Measurements from ENCODE around the gene TNFAIP1. TPM values are rescaled to one million over a fixed set of nuclear protein-coding genes. Genes with fewer than 3 reads are reported as not detected.
"Not testable (repeated sequence)": the region's sequence is repeated elsewhere in the genome, so short reads cannot be mapped to it uniquely, and the experiment has no call there.

TNFAIP1 gene
- total and polyA plus RNA-seq, 4 experiments from 2014 or later = 4.1 to 32.1 (median 21.2) TPM

GRCh38 chr17:28333083-28333746, 2.3 kb upstream of the TNFAIP1 start:
- H3K27me3 Mint-ChIP-seq = no peaks in the 10 kb centered on the region
- H3K4me1 Mint-ChIP-seq = peaks cover 27 to 55% (median 42%) of the 10 kb centered on the region in 4 donors
- H3K27ac Mint-ChIP-seq = peak overlapping the region in 5 of 7 donors; percentile 64 to 98 (median 97)
- Histone ChIP-seq H3K9me3 (ENCODE audit: control insufficient read depth in 1 of 2, low read length in 2 of 2) (no peaks in the 10 kb centered on the region), H3K36me3 (ENCODE audit: insufficient read depth, low read length) (no peaks in the 10 kb centered on the region), H3K4me1 (ENCODE audit: insufficient read depth, low read length) (peaks cover 30% of the 10 kb centered on the region), H3K4me3 (ENCODE audit: low read length in 2 of 2) (no peak overlapping the region), H3K27me3 (ENCODE audit: insufficient read depth, low read length) (no peaks in the 10 kb centered on the region), H3K27ac (ENCODE audit: low read depth, low read length) (no peak overlapping the region)
- CTCF ChIA-PET (ENCODE audit: partially characterized antibody) = interaction anchor here (1.4 to 2.8 kb wide), 4 partner anchors 8 to 83 kb away, joined by 3 to 6 read pairs (median 4); no protein-coding TSS in a partner anchor
- POLR2A ChIA-PET (ENCODE audit: partially characterized antibody) = interaction anchor here (0.9 to 4.7 kb wide), 3 partner anchors 14 to 23 kb away, joined by 4 to 130 read pairs (median 39); partner anchors contain the start of genes POLDIP2 and TMEM97
- intact Hi-C loops (cut with micrococcal nuclease) = no loop called here
- H3K36me3 Mint-ChIP-seq = peaks cover 8 to 30% of the 10 kb centered on the region in 2 donors
- H3K4me3 Mint-ChIP-seq = peak overlapping the region in 1 of 8 donors; percentile 95
- H3K9me3 Mint-ChIP-seq = no peaks in the 10 kb centered on the region
- DNase-seq = no peak

- Histone ChIP-seq H3K27ac (ENCODE audit: low read depth, low read length) (no peak overlapping the region), H3K9me3 (ENCODE audit: control insufficient read depth in 1 of 2, low read length in 2 of 2) (no peaks in the 10 kb centered on the region), H3K27me3 (ENCODE audit: insufficient read depth, low read length) (no peaks in the 10 kb centered on the region), H3K4me1 (ENCODE audit: insufficient read depth, low read length) (peaks cover 30% of the 10 kb centered on the region), H3K36me3 (ENCODE audit: insufficient read depth, low read length) (peaks cover 4% of the 10 kb centered on the region), H3K4me3 (ENCODE audit: low read length in 2 of 2) (peak overlapping the region in 1 of 2 donors; percentile 95)
- peak overlapping the region; percentile 95 to 98 (median 97) for H3K4me3 Mint-ChIP-seq
- DNase-seq = no peak
- peaks cover 27 to 62% (median 42%) of the 10 kb centered on the region in 4 donors for H3K4me1 Mint-ChIP-seq
- H3K27ac Mint-ChIP-seq = peak overlapping the region; percentile 97 to 98 (median 97)
- no peaks in the 10 kb centered on the region for H3K9me3 Mint-ChIP-seq
- POLR2A ChIA-PET (ENCODE audit: partially characterized antibody) = interaction anchor here (3.5 to 4.7 kb wide), 2 partner anchors 15 to 22 kb away, joined by 39 to 130 read pairs; partner anchors contain the start of genes POLDIP2 and TMEM97
- no peaks in the 10 kb centered on the region for H3K27me3 Mint-ChIP-seq
- intact Hi-C loops (cut with micrococcal nuclease) = no loop called here
- CTCF ChIA-PET (ENCODE audit: partially characterized antibody) = interaction anchor here (1.5 to 2.8 kb wide), 4 partner anchors 9 to 527 kb away, joined by 3 to 6 read pairs (median 4); no protein-coding TSS in a partner anchor
- peaks cover 3 to 25% of the 10 kb centered on the region in 2 donors for H3K36me3 Mint-ChIP-seq
Measured at GRCh38 chr17:28334171-28334570, 1.4 kb upstream of the TNFAIP1 start.

- DNase-seq = no peak
- ChIA-PET POLR2A (ENCODE audit: partially characterized antibody) (interaction anchor here (0.7 to 4.7 kb wide), 21 partner anchors 11 to 959 kb away, joined by 3 to 130 read pairs (median 5); partner anchors contain the start of genes BLTP2, LYRM9, NUFIP2 and PHF12), CTCF (ENCODE audit: partially characterized antibody) (interaction anchor here (0.8 to 2.8 kb wide), 13 partner anchors 9 to 528 kb away, joined by 3 to 17 read pairs (median 4); partner anchors contain the start of genes POLDIP2 and PROCA1)
- Mint-ChIP-seq H3K27me3 (no peaks in the 10 kb centered on the region), H3K4me3 (peak overlapping the region; percentile 95 to 98 (median 97)), H3K36me3 (peaks cover 3 to 25% of the 10 kb centered on the region in 2 donors), H3K4me1 (peaks cover 29 to 66% (median 42%) of the 10 kb centered on the region in 4 donors), H3K27ac (peak overlapping the region; percentile 97 to 98 (median 97)), H3K9me3 (no peaks in the 10 kb centered on the region)
- intact Hi-C loops (cut with micrococcal nuclease) = loop anchor here (1.0 kb wide), 4 partner anchors 15 to 83 kb away; partner anchors contain the start of genes POLDIP2, SARM1 and TMEM97
- H3K36me3 ChIP-seq (ENCODE audit: insufficient read depth, low read length) = peaks cover 9% of the 10 kb centered on the region
- peak overlapping the region; percentile 93 for H3K27ac ChIP-seq (ENCODE audit: low read depth, low read length)
- H3K4me1 ChIP-seq (ENCODE audit: insufficient read depth, low read length) = peaks cover 30% of the 10 kb centered on the region
- H3K4me3 ChIP-seq (ENCODE audit: low read length in 2 of 2) = peak overlapping the region; percentile 86 to 95
- no peaks in the 10 kb centered on the region for H3K9me3 ChIP-seq (ENCODE audit: control insufficient read depth in 1 of 2, low read length in 2 of 2)
- H3K27me3 ChIP-seq (ENCODE audit: insufficient read depth, low read length) = no peaks in the 10 kb centered on the region
Measured at GRCh38 chr17:28334666-28335200, 828 bp upstream of the TNFAIP1 start.

- Mint-ChIP-seq H3K9me3 (no peaks in the 10 kb centered on the region), H3K36me3 (peaks cover 3 to 29% of the 10 kb centered on the region in 2 donors), H3K4me1 (peaks cover 29 to 66% (median 42%) of the 10 kb centered on the region in 4 donors), H3K27ac (peak overlapping the region; percentile 97 to 98 (median 97)), H3K4me3 (peak overlapping the region; percentile 95 to 98 (median 97)), H3K27me3 (no peaks in the 10 kb centered on the region)
- Histone ChIP-seq H3K4me3 (ENCODE audit: low read length in 2 of 2) (peak overlapping the region; percentile 38 to 86), H3K4me1 (ENCODE audit: insufficient read depth, low read length) (peaks cover 30% of the 10 kb centered on the region), H3K27ac (ENCODE audit: low read depth, low read length) (peak overlapping the region; percentile 93), H3K9me3 (ENCODE audit: control insufficient read depth in 1 of 2, low read length in 2 of 2) (no peaks in the 10 kb centered on the region), H3K36me3 (ENCODE audit: insufficient read depth, low read length) (peaks cover 20% of the 10 kb centered on the region), H3K27me3 (ENCODE audit: insufficient read depth, low read length) (no peaks in the 10 kb centered on the region)
- ChIA-PET CTCF (ENCODE audit: partially characterized antibody) (interaction anchor here (1.0 to 2.0 kb wide), 10 partner anchors 10 to 529 kb away, joined by 3 to 17 read pairs (median 5); partner anchors contain the start of gene POLDIP2), POLR2A (ENCODE audit: partially characterized antibody) (interaction anchor here (0.6 to 4.7 kb wide), 23 partner anchors 10 to 958 kb away, joined by 3 to 130 read pairs (median 4); partner anchors contain the start of genes LYRM9, NUFIP2, PHF12 and POLDIP2)
- peak in 2 of 5 donors; percentile 19 to 56 for DNase-seq
- intact Hi-C loops (cut with micrococcal nuclease) = loop anchor here (1.0 kb wide), 4 partner anchors 17 to 85 kb away; partner anchors contain the start of genes POLDIP2, SARM1 and TMEM97
Measured at GRCh38 chr17:28335959-28336871, 654 bp downstream of the TNFAIP1 start.

- ChIA-PET POLR2A (ENCODE audit: partially characterized antibody) (interaction anchor here (1.0 kb wide), 1 partner anchor 9 kb away, joined by 3 read pairs; no protein-coding TSS in a partner anchor), CTCF (ENCODE audit: partially characterized antibody) (interaction anchor here (0.8 to 1.3 kb wide), 2 partner anchors 18 to 78 kb away, joined by 3 to 4 read pairs; partner anchors contain the start of gene POLDIP2)
- H3K9me3 Mint-ChIP-seq = no peaks in the 10 kb centered on the region
- H3K36me3 Mint-ChIP-seq = peaks cover 9 to 35% of the 10 kb centered on the region in 2 donors
- H3K4me1 Mint-ChIP-seq = peaks cover 27 to 53% (median 37%) of the 10 kb centered on the region in 4 donors
- H3K27ac ChIP-seq (ENCODE audit: low read depth, low read length) = no peak overlapping the region
- peaks cover 30% of the 10 kb centered on the region for H3K4me1 ChIP-seq (ENCODE audit: insufficient read depth, low read length)
- peak overlapping the region in 4 of 8 donors; percentile 29 to 95 (median 61) for H3K4me3 Mint-ChIP-seq
- no peaks in the 10 kb centered on the region for H3K9me3 ChIP-seq (ENCODE audit: control insufficient read depth in 1 of 2, low read length in 2 of 2)
- intact Hi-C loops (cut with micrococcal nuclease) = no loop called here
- H3K36me3 ChIP-seq (ENCODE audit: insufficient read depth, low read length) = peaks cover 39% of the 10 kb centered on the region
- peak overlapping the region in 3 of 7 donors; percentile 19 to 59 (median 48) for H3K27ac Mint-ChIP-seq
- DNase-seq = no peak
- H3K27me3 ChIP-seq (ENCODE audit: insufficient read depth, low read length) = no peaks in the 10 kb centered on the region
- H3K27me3 Mint-ChIP-seq = no peaks in the 10 kb centered on the region
- no peak overlapping the region for H3K4me3 ChIP-seq (ENCODE audit: low read length in 2 of 2)
Measured at GRCh38 chr17:28338056-28338768, 2.7 kb downstream of the TNFAIP1 start.

- Mint-ChIP-seq H3K4me3 (peak overlapping the region in 1 of 8 donors; percentile 64), H3K4me1 (peaks cover 27 to 48% (median 34%) of the 10 kb centered on the region in 4 donors), H3K36me3 (peaks cover 13 to 38% of the 10 kb centered on the region in 2 donors)
- H3K27me3 Mint-ChIP-seq; H3K27ac Mint-ChIP-seq; H3K9me3 Mint-ChIP-seq; POLR2A ChIA-PET (ENCODE audit: partially characterized antibody); CTCF ChIA-PET (ENCODE audit: partially characterized antibody); H3K4me3 ChIP-seq (ENCODE audit: low read length in 2 of 2); H3K9me3 ChIP-seq (ENCODE audit: control insufficient read depth in 1 of 2, low read length in 2 of 2); H3K27me3 ChIP-seq (ENCODE audit: insufficient read depth, low read length); DNase-seq; intact Hi-C loops (cut with micrococcal nuclease); H3K27ac ChIP-seq (ENCODE audit: low read depth, low read length): not testable (repeated sequence)
- Histone ChIP-seq H3K36me3 (ENCODE audit: insufficient read depth, low read length) (peaks cover 42% of the 10 kb centered on the region), H3K4me1 (ENCODE audit: insufficient read depth, low read length) (peaks cover 27% of the 10 kb centered on the region)
Measured at GRCh38 chr17:28338769-28339212, 3.2 kb downstream of the TNFAIP1 start.
